ENCODE results near the gene TFF2.

TFF2 gene

GRCh38 chr21:42308914-42309752 lies 41.7 kb downstream of the TFF2 start:
- no peak overlapping the region for H3K27ac ChIP-seq
- no peak for DNase-seq (ENCODE audit: low read depth, low spot score)

- H3K27ac ChIP-seq: no peak overlapping the region
- DNase-seq (ENCODE audit: low read depth, low spot score): no peak
Observed at GRCh38 chr21:42308161-42308913, 42.5 kb downstream of the TFF2 start.

GRCh38 chr21:42307106-42307505 lies 43.7 kb downstream of the TFF2 start:
- no peak overlapping the region for H3K27ac ChIP-seq
- no peak for DNase-seq (ENCODE audit: low read depth, low spot score)

GRCh38 chr21:42306366-42307035 lies 44.3 kb downstream of the TFF2 start:
- no peak for DNase-seq (ENCODE audit: low read depth, low spot score)
- H3K27ac ChIP-seq: no peak overlapping the region

GRCh38 chr21:42305707-42306147 lies 45.1 kb downstream of the TFF2 start:
- H3K27ac ChIP-seq: no peak overlapping the region
- no peak for DNase-seq (ENCODE audit: low read depth, low spot score)

GRCh38 chr21:42304556-42305454 lies 46.0 kb downstream of the TFF2 start:
- DNase-seq (ENCODE audit: low read depth, low spot score): no peak
- H3K27ac ChIP-seq: no peak overlapping the region

GRCh38 chr21:42303443-42303842 lies 47.4 kb downstream of the TFF2 start:
- no peak for DNase-seq (ENCODE audit: low read depth, low spot score)
- no peak overlapping the region for H3K27ac ChIP-seq

GRCh38 chr21:42302794-42303193 lies 48.0 kb downstream of the TFF2 start:
- no peak overlapping the region for H3K27ac ChIP-seq
- no peak for DNase-seq (ENCODE audit: low read depth, low spot score)

GRCh38 chr21:42302076-42302650 lies 48.6 kb downstream of the TFF2 start:
- H3K27ac ChIP-seq: no peak overlapping the region
- DNase-seq (ENCODE audit: low read depth, low spot score): no peak

- H3K27ac ChIP-seq: no peak overlapping the region
- DNase-seq (ENCODE audit: low read depth, low spot score): no peak
Observed at GRCh38 chr21:42301371-42302075, 49.3 kb downstream of the TFF2 start.

- no peak overlapping the region for H3K27ac ChIP-seq
- no peak for DNase-seq (ENCODE audit: low read depth, low spot score)
Observed at GRCh38 chr21:42300956-42301355, 49.8 kb downstream of the TFF2 start.

- no peak for DNase-seq (ENCODE audit: low read depth, low spot score)
- H3K27ac ChIP-seq: no peak overlapping the region
Observed at GRCh38 chr21:42300045-42300583, 50.7 kb downstream of the TFF2 start.

- no peak overlapping the region for H3K27ac ChIP-seq
- no peak for DNase-seq (ENCODE audit: low read depth, low spot score)
Observed at GRCh38 chr21:42299324-42300044, 51.3 kb downstream of the TFF2 start.

GRCh38 chr21:42298657-42299056 lies 52.1 kb downstream of the TFF2 start:
- DNase-seq (ENCODE audit: low read depth, low spot score): no peak
- no peak overlapping the region for H3K27ac ChIP-seq

GRCh38 chr21:42298237-42298636 lies 52.6 kb downstream of the TFF2 start:
- no peak for DNase-seq (ENCODE audit: low read depth, low spot score)
- H3K27ac ChIP-seq: no peak overlapping the region

- H3K27ac ChIP-seq: no peak overlapping the region
- DNase-seq (ENCODE audit: low read depth, low spot score): no peak
Observed at GRCh38 chr21:42297377-42297776, 53.4 kb downstream of the TFF2 start.

GRCh38 chr21:42296501-42296900 lies 54.3 kb downstream of the TFF2 start:
- DNase-seq (ENCODE audit: low read depth, low spot score): no peak
- no peak overlapping the region for H3K27ac ChIP-seq

All from epithelial cell of prostate (primary cell).